ENCODE measurements around the gene URB1.

DNA sequence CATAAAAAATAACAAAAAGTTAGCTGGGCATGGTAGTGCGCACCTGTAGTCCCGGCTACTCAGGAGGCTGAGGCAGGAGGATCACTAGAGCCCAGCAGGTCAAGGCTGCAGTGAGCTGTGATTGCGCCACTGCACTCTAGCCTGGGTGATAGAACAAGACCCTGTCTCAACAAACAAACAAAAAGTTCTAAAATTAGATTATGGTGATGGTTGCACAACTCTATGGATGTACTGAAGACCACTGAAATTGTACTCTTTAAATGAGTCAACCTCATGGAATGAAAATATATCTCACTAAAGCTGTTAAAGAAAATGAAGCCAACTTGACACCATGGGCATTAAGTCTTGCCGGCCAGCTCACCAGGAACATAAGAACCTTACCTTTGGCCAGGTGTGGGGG, 85.1 kb downstream of the URB1 start:
- no peak for TF ChIP-seq POLR2A (IDR thresholded peaks at IDR 0.05; ENCODE audit: low read length)
- TF ChIP-seq GATA1 (IDR thresholded peaks at IDR 0.05; ENCODE audit: low read depth, low read length): no peak

Measured in erythroblast (primary cell).